Naive thymus-derived CD8-positive, alpha-beta T cell (primary cell): Measurements from ENCODE around the gene PLEKHM3. TPM values are rescaled to one million over a fixed set of nuclear protein-coding genes. Genes with fewer than 3 reads are reported as not detected.

Experiments used
- ATAC-seq, 2 donors: fragments of 150-1000 bp; cut with Tn5 transposase in 1 of 2; sonication (Bioruptor Pico), chemical (Tn5 transposase) in 1 of 2; 1 replicate in 1 of 2; 2 replicates in 1 of 2; pipeline ENCODE4 v1.10.0; 2021; ENCODE audit warnings: mild to moderate bottlenecking in 2 of 2, moderate library complexity in 2 of 2
- POLR2A ChIA-PET: fragments of 350-600 bp; sonication (Branson Sonifier 250); formaldehyde crosslinking; loops from one replicate; lab custom pipeline; 2021; ENCODE audit warnings: antibody characterized with exemption; lab: Charles Lee
- DNase-seq, 10 donors: peaks; one replicate each; pipeline versions ENCODE4 v3.0.0 to v3.0.0-alpha.2; 2020 to 2022
- H3K27ac Mint-ChIP-seq, 10 donors: one replicate each; pipeline ENCODE4 v1.8.0; 2020 to 2022; ENCODE audit warnings: mild to moderate bottlenecking in 10 of 10, mixed read lengths in 10 of 10, moderate library complexity in 4 of 10, inconsistent platforms in 1 of 10
- H3K27me3 Mint-ChIP-seq, 5 donors: one replicate each; pipeline ENCODE4 v1.8.0; 2021 to 2022; ENCODE audit warnings: mixed read lengths in 5 of 5
- H3K36me3 Mint-ChIP-seq, 3 donors: one replicate each; pipeline ENCODE4 v1.8.0; 2020 to 2022; ENCODE audit warnings: mixed read lengths in 3 of 3, mild to moderate bottlenecking in 2 of 3, inconsistent platforms in 1 of 3
- H3K4me1 Mint-ChIP-seq, 4 donors: one replicate each; pipeline ENCODE4 v1.8.0; 2021 to 2022; ENCODE audit warnings: mixed read lengths in 4 of 4
- H3K4me3 Mint-ChIP-seq, 10 donors: one replicate each; pipeline ENCODE4 v1.8.0; 2020 to 2022; ENCODE audit warnings: mild to moderate bottlenecking in 10 of 10, mixed read lengths in 10 of 10, moderate library complexity in 6 of 10, inconsistent platforms in 1 of 10
- H3K9me3 Mint-ChIP-seq, 9 donors: one replicate each; pipeline ENCODE4 v1.8.0; 2020 to 2022; ENCODE audit warnings: mixed read lengths in 9 of 9, mild to moderate bottlenecking in 3 of 9, inconsistent platforms in 1 of 9, moderate library complexity in 1 of 9
- polyA plus RNA-seq, 3 donors: library from polyadenylated mRNA; unstranded; fragments of 300-500 nt; fragmentation: Illumina TruSeq; gene quantifications; one replicate each; pipeline ENCODE4 v1.2.3, GENCODE V29; 2021
- total RNA-seq, 8 experiments: library from RNA in 2 of 8; stranded (reverse) in 2 of 8; gene quantifications; one replicate each; pipeline ENCODE4 v1.2.3 and lab custom pipeline; 2021 to 2026

PLEKHM3 gene
- total and polyA plus RNA-seq, 5 experiments from 2014 or later, result 2.5 to 16.5 (median 3.4) TPM

DNA sequence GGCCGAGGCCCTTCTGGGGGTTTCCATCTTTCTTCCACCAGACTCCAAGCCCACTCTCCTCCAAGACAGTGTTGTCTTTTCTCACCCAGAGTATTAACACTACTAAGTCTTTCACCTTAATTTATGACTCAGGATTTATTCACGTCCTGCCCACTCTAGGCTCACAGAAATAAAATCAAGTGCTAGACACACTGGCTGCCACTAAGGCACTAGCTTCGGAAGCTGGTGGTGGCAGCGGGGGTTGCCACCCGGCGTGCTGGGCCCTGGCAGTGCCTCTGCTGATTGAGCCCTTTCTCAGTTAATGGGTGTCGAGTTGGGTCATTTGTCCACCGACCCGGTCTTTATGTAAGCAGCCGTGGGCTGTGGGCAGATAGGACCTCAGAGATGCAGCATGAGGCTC, 162.0 kb downstream of the PLEKHM3 start:
- DNase-seq (no peak), ATAC-seq (no peak)
- POLR2A ChIA-PET, result no interaction called here
- H3K36me3 Mint-ChIP-seq, result peaks cover 5 to 29% (median 18%) of the 10 kb centered on the region in 3 donors
- no peak overlapping the region for H3K27ac Mint-ChIP-seq
- no peaks in the 10 kb centered on the region for H3K4me1 Mint-ChIP-seq
- no peak overlapping the region for H3K4me3 Mint-ChIP-seq
- H3K27me3 Mint-ChIP-seq, result no peaks in the 10 kb centered on the region
- H3K9me3 Mint-ChIP-seq, result no peaks in the 10 kb centered on the region

DNA sequence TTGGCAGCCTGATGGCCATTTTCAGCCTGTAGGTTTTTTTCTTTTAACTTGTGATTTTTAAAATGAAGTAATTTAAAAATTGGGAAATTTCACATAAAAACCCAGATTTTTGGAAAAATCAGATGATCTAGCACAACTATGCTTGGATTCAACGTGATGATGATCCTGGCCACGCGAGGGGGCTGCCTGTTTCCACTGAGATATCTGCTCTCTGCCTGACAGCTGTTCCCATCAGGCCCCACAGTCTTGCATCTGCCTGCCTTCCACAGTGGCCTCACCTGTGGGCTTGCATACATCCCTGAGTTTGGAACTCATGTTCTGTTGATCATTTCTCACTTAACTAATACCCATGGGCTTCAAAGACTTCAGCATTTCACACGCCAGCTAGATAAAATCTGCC, 163.5 kb downstream of the PLEKHM3 start:
- Mint-ChIP-seq H3K9me3 (no peaks in the 10 kb centered on the region), H3K27me3 (no peaks in the 10 kb centered on the region), H3K27ac (no peak overlapping the region), H3K4me1 (no peaks in the 10 kb centered on the region), H3K36me3 (peaks cover 5 to 32% (median 18%) of the 10 kb centered on the region in 3 donors), H3K4me3 (no peak overlapping the region)
- ATAC-seq (no peak), DNase-seq (no peak)
- POLR2A ChIA-PET, result no interaction called here

DNA sequence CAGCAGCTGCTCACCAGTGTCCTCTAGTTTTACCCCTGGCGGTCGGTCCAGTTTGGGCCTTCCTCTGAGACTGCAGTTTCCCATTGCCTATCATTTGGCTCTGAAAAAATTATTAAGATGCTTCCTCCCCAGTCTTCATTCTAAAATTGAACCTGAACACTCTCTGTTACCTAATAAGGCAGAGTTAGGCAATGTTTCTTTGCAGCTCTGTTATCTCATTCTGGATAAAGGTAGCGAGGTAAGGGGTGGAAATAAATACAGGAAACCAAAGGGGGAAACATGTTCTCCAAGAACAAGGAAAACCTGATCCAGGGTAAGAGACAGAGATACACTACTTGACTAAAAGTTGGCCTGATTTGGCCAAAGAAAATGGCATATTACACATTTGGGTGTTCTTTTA, 164.6 kb downstream of the PLEKHM3 start:
- H3K27me3 Mint-ChIP-seq, result no peaks in the 10 kb centered on the region

DNA sequence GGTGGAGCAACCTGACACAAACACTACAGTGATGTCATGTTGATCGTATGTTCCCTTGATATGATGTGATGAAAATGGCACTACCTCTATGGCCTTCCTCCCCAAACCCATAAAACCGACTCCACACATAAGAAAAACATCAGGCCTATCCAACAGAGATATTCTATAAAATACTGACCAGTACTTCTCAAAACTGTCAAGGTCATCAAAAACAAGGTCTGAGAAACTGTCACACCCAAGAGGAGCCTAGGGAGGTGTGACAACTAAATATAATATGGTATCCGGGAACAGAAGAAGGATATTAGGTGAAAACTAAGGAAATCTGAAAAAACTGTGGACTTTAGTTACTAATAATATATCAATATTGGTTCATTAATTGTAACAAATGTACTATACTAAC, 169.7 kb downstream of the PLEKHM3 start:
- H3K4me1 Mint-ChIP-seq, result no peaks in the 10 kb centered on the region
- H3K27me3 Mint-ChIP-seq, result no peaks in the 10 kb centered on the region
- no peaks in the 10 kb centered on the region for H3K9me3 Mint-ChIP-seq
- peak overlapping the region in 1 of 10 donors; percentile 25 for H3K27ac Mint-ChIP-seq
- no peak overlapping the region for H3K4me3 Mint-ChIP-seq
- ATAC-seq (no peak), DNase-seq (no peak)
- peaks cover 1 to 47% (median 26%) of the 10 kb centered on the region in 3 donors for H3K36me3 Mint-ChIP-seq
- POLR2A ChIA-PET, result no interaction called here

More for the DNA sequence above, 164.6 kb downstream of the PLEKHM3 start:
- peak overlapping the region in 1 of 10 donors; percentile 75 for H3K27ac Mint-ChIP-seq
- POLR2A ChIA-PET, result no interaction called here
- H3K9me3 Mint-ChIP-seq, result no peaks in the 10 kb centered on the region
- H3K4me1 Mint-ChIP-seq, result no peaks in the 10 kb centered on the region
- peaks cover 5 to 38% (median 18%) of the 10 kb centered on the region in 3 donors for H3K36me3 Mint-ChIP-seq
- DNase-seq, result no peak
- no peak overlapping the region for H3K4me3 Mint-ChIP-seq
- no peak for ATAC-seq

DNA sequence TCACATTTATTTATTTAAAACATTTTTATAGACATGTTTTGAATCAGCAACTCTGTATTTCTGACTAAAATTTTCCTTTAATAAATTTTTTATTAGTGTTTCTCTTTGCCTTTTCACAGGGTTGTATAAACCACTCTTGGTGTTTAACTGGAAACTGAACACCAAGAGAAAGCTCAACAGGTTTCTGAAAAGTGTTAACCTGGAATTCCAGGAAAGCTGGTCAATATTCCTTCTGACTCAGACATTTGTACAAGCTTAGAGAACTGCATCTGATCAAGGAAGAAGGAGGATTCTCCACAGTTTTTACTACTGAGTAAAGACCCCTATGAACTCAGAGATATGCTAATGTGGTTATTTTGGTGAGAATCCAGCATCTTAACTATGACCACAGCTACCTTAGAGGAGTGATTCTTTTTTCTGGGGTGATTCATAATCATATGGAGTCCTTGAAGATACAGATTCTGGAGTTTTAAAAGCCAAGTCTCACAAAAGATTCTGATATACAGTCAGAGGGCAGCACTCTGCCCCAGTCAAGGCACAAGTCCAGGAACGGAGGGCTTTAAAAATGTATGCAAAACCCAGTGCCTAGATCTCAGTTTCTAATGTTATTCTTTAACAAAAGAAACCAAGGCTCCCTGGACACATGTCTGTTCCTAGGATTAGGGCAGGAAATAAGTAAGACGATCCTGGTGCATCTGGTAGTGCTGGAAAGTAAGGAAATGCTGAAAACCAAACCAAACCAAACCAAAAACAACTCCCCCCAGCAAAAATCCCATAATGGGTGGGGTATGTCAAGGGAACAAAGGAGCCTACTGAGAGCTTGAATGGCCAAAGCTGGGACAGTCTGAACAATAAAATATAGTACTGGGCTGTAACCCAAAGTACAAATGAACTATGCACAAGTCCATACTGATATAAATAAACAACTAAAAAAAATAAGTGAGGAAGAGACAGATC, 170.6 kb downstream of the PLEKHM3 start:
- Mint-ChIP-seq H3K27ac (no peak overlapping the region), H3K4me1 (no peaks in the 10 kb centered on the region), H3K27me3 (no peaks in the 10 kb centered on the region), H3K4me3 (no peak overlapping the region), H3K9me3 (no peaks in the 10 kb centered on the region), H3K36me3 (peaks cover 0 to 46% (median 17%) of the 10 kb centered on the region in 3 donors)
- ATAC-seq, result no peak
- POLR2A ChIA-PET, result no interaction called here
- no peak for DNase-seq

DNA sequence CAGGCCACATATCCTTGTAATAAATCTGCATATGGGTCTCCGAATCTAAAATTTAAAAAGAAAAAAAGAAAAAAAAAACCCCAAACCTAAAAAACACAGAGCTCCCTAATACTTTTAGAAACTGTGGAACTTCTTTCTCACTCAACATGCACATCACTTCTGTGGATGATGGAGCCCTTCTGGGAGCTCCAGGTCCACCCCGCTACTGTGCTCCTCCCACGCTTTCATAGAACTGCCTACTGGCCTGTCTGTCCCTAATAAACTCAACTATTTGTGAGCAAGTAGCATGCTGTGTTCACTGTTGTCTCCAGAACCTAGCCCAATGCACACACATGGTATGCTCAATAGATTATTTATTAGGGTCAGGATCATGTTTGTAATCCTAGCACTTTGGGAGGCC, 172.5 kb downstream of the PLEKHM3 start:
- Mint-ChIP-seq H3K9me3 (no peaks in the 10 kb centered on the region), H3K4me1 (peaks cover 0 to 8% (median 1%) of the 10 kb centered on the region in 4 donors), H3K36me3 (peaks cover 0 to 46% (median 16%) of the 10 kb centered on the region in 3 donors), H3K27ac (no peak overlapping the region), H3K27me3 (no peaks in the 10 kb centered on the region), H3K4me3 (no peak overlapping the region)
- no peak for DNase-seq
- ATAC-seq, result no peak
- POLR2A ChIA-PET, result no interaction called here

DNA sequence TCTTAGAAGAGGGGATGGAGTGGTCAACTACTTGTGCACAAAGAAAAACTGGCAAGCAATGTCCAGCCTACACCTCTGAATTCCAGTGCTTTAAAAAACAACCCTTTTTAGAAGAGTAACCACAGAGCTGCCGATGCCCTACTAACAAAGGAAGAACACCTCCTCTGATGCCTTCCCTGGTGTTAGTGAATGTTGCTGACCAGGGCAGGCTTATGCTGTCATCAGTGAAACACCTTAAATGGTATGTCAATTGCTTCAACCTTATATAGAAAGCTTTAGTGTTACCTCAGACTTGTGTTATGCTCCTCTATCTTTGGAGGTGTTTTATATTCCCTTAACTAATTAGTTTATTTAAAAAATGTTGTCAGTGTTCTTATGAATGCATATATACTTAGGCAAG, 175.9 kb downstream of the PLEKHM3 start:
- H3K27ac Mint-ChIP-seq, result no peak overlapping the region
- POLR2A ChIA-PET, result no interaction called here
- peaks cover 0 to 14% (median 1%) of the 10 kb centered on the region in 4 donors for H3K4me1 Mint-ChIP-seq
- peaks cover 0 to 32% (median 5%) of the 10 kb centered on the region in 3 donors for H3K36me3 Mint-ChIP-seq
- H3K9me3 Mint-ChIP-seq, result no peaks in the 10 kb centered on the region
- ATAC-seq, result no peak
- H3K4me3 Mint-ChIP-seq, result no peak overlapping the region
- no peak for DNase-seq
- no peaks in the 10 kb centered on the region for H3K27me3 Mint-ChIP-seq

DNA sequence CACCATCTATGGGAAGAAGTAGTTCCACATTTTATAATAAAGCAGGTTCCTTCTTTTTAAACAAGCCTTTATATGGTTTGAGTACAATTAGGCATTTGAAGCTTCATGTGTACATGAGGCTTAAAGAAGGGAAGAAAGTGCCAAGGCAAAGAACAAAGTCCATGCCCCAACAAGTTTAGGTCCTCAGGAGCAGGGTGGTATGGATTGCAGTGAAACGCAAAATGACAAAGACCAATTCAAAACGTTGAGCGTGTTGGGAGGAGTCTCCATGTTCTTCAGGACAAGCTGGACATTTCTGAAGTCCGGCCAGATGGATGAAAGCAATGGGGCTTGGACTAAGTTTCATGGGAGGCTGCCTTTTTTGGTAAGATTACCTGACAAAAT, 176.8 kb downstream of the PLEKHM3 start:
- no peaks in the 10 kb centered on the region for H3K9me3 Mint-ChIP-seq
- no peak overlapping the region for H3K27ac Mint-ChIP-seq
- ATAC-seq (no peak), DNase-seq (no peak)
- H3K27me3 Mint-ChIP-seq, result no peaks in the 10 kb centered on the region
- POLR2A ChIA-PET, result no interaction called here
- no peak overlapping the region for H3K4me3 Mint-ChIP-seq
- H3K36me3 Mint-ChIP-seq, result peaks cover 0 to 32% (median 5%) of the 10 kb centered on the region in 3 donors
- H3K4me1 Mint-ChIP-seq, result peaks cover 0 to 14% (median 1%) of the 10 kb centered on the region in 4 donors

DNA sequence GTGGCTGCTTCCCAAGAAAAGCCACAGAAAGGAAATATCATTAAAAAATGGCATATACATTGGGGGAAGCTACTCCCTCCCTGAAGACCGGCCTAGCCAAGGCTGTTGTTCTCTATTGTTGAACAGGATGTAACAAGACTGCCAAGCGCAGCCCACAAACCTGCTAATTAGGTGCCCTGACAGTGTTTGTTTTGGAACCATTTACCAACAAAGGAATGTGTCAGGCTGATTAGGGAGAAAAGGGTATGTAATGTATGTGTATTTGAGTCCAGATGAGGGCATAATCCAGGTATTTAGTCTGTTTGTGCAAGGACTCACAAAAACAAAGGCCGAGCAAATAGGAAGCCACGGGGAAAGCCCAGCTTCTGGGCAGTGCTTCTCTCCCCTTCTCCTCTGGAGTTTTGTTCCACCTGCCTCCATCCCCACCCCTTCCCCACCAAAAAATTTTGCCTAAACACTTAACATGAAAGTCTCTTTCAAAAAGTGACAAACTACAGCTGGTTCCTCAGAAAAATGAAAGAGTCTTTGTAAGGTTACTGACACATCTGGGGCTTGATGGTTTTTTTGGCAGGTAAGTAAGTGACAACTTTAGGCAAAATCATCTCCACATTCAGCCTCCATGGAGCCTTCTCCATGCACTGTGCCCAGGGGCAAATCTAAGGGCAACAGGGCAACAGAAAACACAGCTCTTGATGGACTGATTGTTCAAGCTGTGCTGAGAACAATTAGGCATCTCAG, 177.4 kb downstream of the PLEKHM3 start:
- no peak for ATAC-seq
- no peaks in the 10 kb centered on the region for H3K9me3 Mint-ChIP-seq
- DNase-seq, result no peak

DNA sequence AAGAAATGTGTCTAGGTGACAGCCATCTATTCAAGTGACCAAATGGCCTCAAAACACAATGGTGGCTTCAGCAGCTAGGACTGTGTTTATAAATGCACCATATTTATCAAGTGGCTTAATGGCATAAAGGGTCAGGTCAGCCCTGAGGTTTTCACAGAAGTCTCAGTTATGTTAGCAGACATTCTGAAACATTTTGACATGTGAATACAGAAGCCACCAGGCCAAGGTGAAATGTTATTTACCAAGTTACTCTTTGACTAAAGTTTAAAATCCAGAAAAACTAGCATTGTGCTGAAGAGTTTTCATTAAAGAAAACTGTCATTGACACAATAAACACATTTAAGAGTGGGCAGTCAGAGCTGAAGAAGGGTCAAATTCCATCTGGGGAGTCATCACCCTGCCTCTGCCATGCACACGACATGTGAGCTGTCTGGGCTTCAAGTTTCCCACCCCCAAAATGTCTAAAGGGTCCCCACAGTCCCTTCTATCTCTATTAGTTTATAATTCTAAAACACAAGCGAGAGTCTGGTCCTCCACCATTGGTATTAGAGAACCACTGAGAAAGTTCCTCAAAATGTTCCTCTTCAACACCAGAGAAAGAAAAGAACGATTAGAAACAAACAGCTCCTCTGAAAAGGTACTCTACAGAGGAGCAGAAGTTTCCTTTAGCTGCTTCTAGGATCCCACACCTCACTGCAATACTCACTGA, 178.1 kb downstream of the PLEKHM3 start:
- Mint-ChIP-seq H3K4me3 (no peak overlapping the region), H3K4me1 (peaks cover 0 to 14% (median 1%) of the 10 kb centered on the region in 4 donors), H3K36me3 (peaks cover 0 to 32% (median 5%) of the 10 kb centered on the region in 3 donors), H3K9me3 (no peaks in the 10 kb centered on the region), H3K27ac (no peak overlapping the region), H3K27me3 (no peaks in the 10 kb centered on the region)
- DNase-seq (no peak), ATAC-seq (no peak)
- POLR2A ChIA-PET, result no interaction called here

More for the DNA sequence above, 177.4 kb downstream of the PLEKHM3 start:
- peaks cover 0 to 32% (median 5%) of the 10 kb centered on the region in 3 donors for H3K36me3 Mint-ChIP-seq
- POLR2A ChIA-PET, result no interaction called here
- no peaks in the 10 kb centered on the region for H3K27me3 Mint-ChIP-seq
- no peak overlapping the region for H3K27ac Mint-ChIP-seq
- H3K4me3 Mint-ChIP-seq, result no peak overlapping the region
- peaks cover 0 to 14% (median 1%) of the 10 kb centered on the region in 4 donors for H3K4me1 Mint-ChIP-seq

DNA sequence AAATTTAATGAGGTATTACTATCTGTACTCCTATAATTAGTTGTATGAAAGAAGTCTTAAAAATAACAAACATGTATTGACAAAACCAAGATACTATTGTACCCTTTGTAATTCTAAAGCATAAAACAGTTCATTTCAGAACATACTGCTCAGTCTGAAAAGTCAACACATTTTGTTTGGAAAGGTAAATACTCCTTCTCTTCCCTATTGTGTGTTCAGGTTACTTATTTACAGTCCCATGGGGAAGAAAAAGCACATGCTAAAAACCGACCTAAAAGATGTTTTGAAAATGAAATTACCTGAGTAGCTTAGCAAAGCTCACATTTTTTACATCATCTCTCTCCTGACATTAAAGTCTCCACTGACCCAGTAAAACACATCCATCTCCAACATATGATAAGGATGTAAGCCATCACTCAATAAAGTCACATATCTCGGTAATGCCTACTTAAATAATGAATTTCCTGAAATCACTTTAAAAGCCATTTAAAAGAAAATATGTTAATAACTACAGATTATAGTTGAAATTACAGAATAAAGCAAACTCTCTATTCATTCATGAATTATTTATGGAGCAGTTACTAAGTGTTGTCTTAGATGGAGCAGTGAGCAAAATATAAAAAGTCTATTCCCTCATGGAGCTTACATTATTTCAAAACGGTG, 180.0 kb downstream of the PLEKHM3 start:
- POLR2A ChIA-PET, result no interaction called here
- Mint-ChIP-seq H3K36me3 (peaks cover 0 to 16% (median 0%) of the 10 kb centered on the region in 3 donors), H3K27me3 (no peaks in the 10 kb centered on the region), H3K9me3 (no peaks in the 10 kb centered on the region), H3K27ac (no peak overlapping the region), H3K4me3 (no peak overlapping the region), H3K4me1 (peaks cover 0 to 14% (median 1%) of the 10 kb centered on the region in 4 donors)
- DNase-seq (no peak), ATAC-seq (no peak)

DNA sequence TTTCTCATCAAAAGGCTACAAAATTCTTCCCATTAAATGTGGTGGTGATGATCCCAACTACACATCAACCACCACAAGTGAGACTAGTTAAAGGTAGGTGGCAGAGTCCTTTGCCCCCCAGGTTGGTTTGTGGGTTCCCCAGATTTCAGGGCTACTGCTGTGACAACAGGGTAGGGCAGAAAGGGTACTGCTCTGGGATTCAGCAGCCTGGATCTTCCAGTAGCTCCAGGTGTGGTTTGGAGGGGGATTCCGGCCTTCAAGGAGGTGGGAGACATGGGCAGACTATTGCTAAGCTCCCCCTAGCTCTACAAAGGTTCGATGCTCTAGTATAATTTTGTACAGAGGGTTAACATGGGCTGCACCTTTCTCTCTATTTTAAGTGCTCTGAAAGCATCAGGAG, 180.7 kb downstream of the PLEKHM3 start:
- DNase-seq, result no peak
- POLR2A ChIA-PET, result no interaction called here
- H3K9me3 Mint-ChIP-seq, result no peaks in the 10 kb centered on the region
- peaks cover 0 to 14% (median 1%) of the 10 kb centered on the region in 4 donors for H3K4me1 Mint-ChIP-seq
- no peak overlapping the region for H3K27ac Mint-ChIP-seq
- ATAC-seq, result no peak
- H3K4me3 Mint-ChIP-seq, result no peak overlapping the region
- H3K27me3 Mint-ChIP-seq, result no peaks in the 10 kb centered on the region
- peaks cover 0 to 11% (median 0%) of the 10 kb centered on the region in 3 donors for H3K36me3 Mint-ChIP-seq
